Lung (tissue), 12 donors: Measurements from ENCODE around the gene HMGB2. TPM values are rescaled to one million over a fixed set of nuclear protein-coding genes. Genes with fewer than 3 reads are reported as not detected.

Experiments used
- ATAC-seq: fragments of 200-7000 bp; cut with Tn5 transposase; one replicate; pipeline ENCODE4 v1.9.1; 2020; ENCODE audit warnings: moderate number of reproducible peaks; ENCODE audit not compliant: insufficient read depth, low FRiP score
- DNase-seq, 3 donors: peaks; one replicate each; pipeline ENCODE4 v3.0.0-alpha.2; 2013 to 2017
- H3K27ac ChIP-seq, 2 donors: one replicate each; pipeline ENCODE4 v1.5.1; 2013; ENCODE audit warnings: mild to moderate bottlenecking in 2 of 2, moderate library complexity in 2 of 2, control low read depth in 1 of 2, inconsistent platforms in 1 of 2, low read depth in 1 of 2, low read length in 1 of 2
- H3K27me3 ChIP-seq, 3 donors: one replicate each; pipeline ENCODE4 v1.5.1; 2013; ENCODE audit warnings: low read length in 2 of 3; ENCODE audit not compliant: control insufficient read depth in 3 of 3, insufficient read depth in 3 of 3
- H3K36me3 ChIP-seq, 4 donors: one replicate each; pipeline ENCODE4 v1.5.1; 2013; ENCODE audit warnings: low read length in 4 of 4, mild to moderate bottlenecking in 1 of 4, moderate library complexity in 1 of 4; ENCODE audit not compliant: control insufficient read depth in 4 of 4, insufficient read depth in 4 of 4
- H3K4me1 ChIP-seq, 5 donors: one replicate each; pipeline ENCODE4 v1.5.1; 2013; ENCODE audit warnings: low read length in 5 of 5, mild to moderate bottlenecking in 2 of 5, moderate library complexity in 1 of 5; ENCODE audit not compliant: control insufficient read depth in 5 of 5, insufficient read depth in 5 of 5
- H3K4me3 ChIP-seq: one replicate; pipeline ENCODE4 v1.5.1; 2013; ENCODE audit warnings: mild to moderate bottlenecking, control low read depth, moderate library complexity
- H3K9ac ChIP-seq, 2 donors: one replicate each; pipeline ENCODE4 v1.5.1; 2013; ENCODE audit warnings: low read length in 2 of 2, control low read depth in 1 of 2; ENCODE audit not compliant: insufficient read depth in 1 of 2
- H3K9me3 ChIP-seq, 4 donors: one replicate each; pipeline ENCODE4 v1.5.1; 2013; ENCODE audit warnings: low read length in 3 of 4, mild to moderate bottlenecking in 1 of 4, moderate library complexity in 1 of 4; ENCODE audit not compliant: control insufficient read depth in 4 of 4, insufficient read depth in 3 of 4
- CTCF ChIP-seq: IDR thresholded peaks from 2 replicates; pipeline ENCODE4 v1.5.1; 2012; ENCODE audit warnings: mild to moderate bottlenecking; ENCODE audit errors: control extremely low read depth, extremely low read depth
- WGBS, 2 donors: extraction: QIAGEN DNeasy Blood & Tissue Kit; methylation state at CpG; one replicate each; pipeline ENCODE4 v1.1.7; 2013; 5-methylcytosine and 5-hydroxymethylcytosine counted together
- polyA plus RNA-seq, 2 donors: library from polyadenylated mRNA; stranded (reverse); fragments of 200-250 nt; gene quantifications; one replicate each; pipeline ENCODE4 v1.2.1, GENCODE V29; 2013
- total RNA-seq, 2 donors: library from RNA; depleted of rRNA in 1 of 2; stranded (reverse); fragments of >200 nt in 1 of 2; gene quantifications; one replicate each; pipeline ENCODE4 v1.2.1, GENCODE V29; 2014 to 2021
- donor health status: control.
- donor health status: control.
- donor health status: Bipolar disorder and iron deficiency.
- donor health status: healthy.
- donor health status: DM: yes; HTN: yes; CAD: no.

The HMGB2 gene
- total and polyA plus RNA-seq, 4 donors: 57.9 to 187 (median 105) TPM

- Histone ChIP-seq H3K4me3 (no peak overlapping the region), H3K36me3 (no peaks in the 10 kb centered on the region), H3K27me3 (no peaks in the 10 kb centered on the region), H3K4me1 (peaks cover 0 to 2% (median 0%) of the 10 kb centered on the region in 5 donors), H3K9ac (no peak overlapping the region), H3K9me3 (no peaks in the 10 kb centered on the region), H3K27ac (no peak overlapping the region)
- 60 to 66% methylated on average over 5 of the region's 5 CpGs for WGBS, 2 donors
- ATAC-seq: no peak
- TF ChIP-seq CTCF: no peak
- peak in 2 of 3 donors; percentile 11 to 22 for DNase-seq
Observed at GRCh38 chr4:173360587-173361221, 26.5 kb upstream of the HMGB2 start.

GRCh38 chr4:173357939-173358338, 23.8 kb upstream of the HMGB2 start:
- Histone ChIP-seq H3K4me1 (no peaks in the 10 kb centered on the region), H3K9ac (no peak overlapping the region), H3K27ac (no peak overlapping the region), H3K36me3 (no peaks in the 10 kb centered on the region), H3K9me3 (no peaks in the 10 kb centered on the region), H3K4me3 (no peak overlapping the region), H3K27me3 (no peaks in the 10 kb centered on the region)
- no peak for ATAC-seq
- 65 to 80% methylated on average over 2 of the region's 2 CpGs for WGBS, 2 donors
- no peak for TF ChIP-seq CTCF
- DNase-seq: peak in 2 of 3 donors; percentile 15 to 44

- TF ChIP-seq CTCF: no peak
- 98 to 100% methylated on average over 1 of the region's 1 CpG for WGBS, 2 donors
- no peak overlapping the region for H3K9ac ChIP-seq
Observed at GRCh38 chr4:173347467-173347866, 13.3 kb upstream of the HMGB2 start.

GRCh38 chr4:173346074-173346473, 11.9 kb upstream of the HMGB2 start:
- TF ChIP-seq CTCF: no peak
- 79 to 86% methylated on average over 2 of the region's 2 CpGs for WGBS, 2 donors

More at GRCh38 chr4:173347467-173347866, 13.3 kb upstream of the HMGB2 start:
- H3K9me3 ChIP-seq: no peaks in the 10 kb centered on the region
- H3K27ac ChIP-seq: no peak overlapping the region
- no peaks in the 10 kb centered on the region for H3K36me3 ChIP-seq
- ATAC-seq: no peak
- peaks cover 0 to 2% (median 0%) of the 10 kb centered on the region in 5 donors for H3K4me1 ChIP-seq
- H3K27me3 ChIP-seq: no peaks in the 10 kb centered on the region
- no peak overlapping the region for H3K4me3 ChIP-seq
- no peak for DNase-seq

More at GRCh38 chr4:173346074-173346473, 11.9 kb upstream of the HMGB2 start:
- ATAC-seq (no peak), DNase-seq (no peak)
- H3K27me3 ChIP-seq: no peaks in the 10 kb centered on the region
- H3K9ac ChIP-seq: no peak overlapping the region
- H3K4me1 ChIP-seq: peaks cover 0 to 2% (median 0%) of the 10 kb centered on the region in 5 donors
- H3K4me3 ChIP-seq: no peak overlapping the region
- no peak overlapping the region for H3K27ac ChIP-seq
- H3K9me3 ChIP-seq: no peaks in the 10 kb centered on the region
- H3K36me3 ChIP-seq: no peaks in the 10 kb centered on the region
